Measurements from ENCODE around the gene SPATA31A5. TPM values are rescaled to one million over a fixed set of nuclear protein-coding genes. Genes with fewer than 3 reads are reported as not detected.
"Not testable (repeated sequence)": the region's sequence is repeated elsewhere in the genome, so short reads cannot be mapped to it uniquely, and the experiment has no call there.

SPATA31A5 gene
- polyA plus RNA-seq (2013, experiment 1 of 2; ENCODE audit: insufficient read length): not detected
- polyA plus RNA-seq (2013, experiment 2 of 2; ENCODE audit: insufficient read length): not detected

- not testable (repeated sequence) for DNase-seq
These were observed at the start of gene SPATA31A5 for GRCh38 chr9:60914107-60914506. TSS of gene SPATA31A5 (plus strand) at chr9:60914407. CDS start at chr9:60914436, 29 bp downstream.

GRCh38 chr9:60962990-60963350 lies 48.8 kb downstream of the SPATA31A5 start:
- not testable (repeated sequence) for DNase-seq

DNA sequence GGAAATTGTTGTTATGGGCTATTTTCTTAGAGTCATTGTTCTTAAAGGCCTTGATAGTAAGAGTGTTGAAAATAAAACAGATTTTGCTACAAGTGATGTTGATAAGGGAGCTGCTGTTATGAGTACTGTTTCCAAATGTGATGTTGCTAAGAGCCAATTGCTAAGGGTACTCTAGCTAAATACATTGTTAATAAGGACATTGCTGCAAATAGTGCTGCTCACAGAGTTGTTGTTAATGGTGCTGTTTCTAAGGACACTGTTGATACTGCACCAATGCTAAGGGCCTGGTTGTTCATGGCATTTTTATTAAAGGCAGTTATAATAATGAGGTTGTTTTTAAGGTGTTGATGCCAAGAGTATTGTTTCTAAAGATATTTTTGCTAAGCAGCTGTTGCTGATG lies 52.2 kb downstream of the SPATA31A5 start:
- not testable (repeated sequence) for DNase-seq

Measured in fibroblast of skin of scalp (primary cell).